22Rv1 (cell line): Measurements from ENCODE around the gene B4GALNT3.
"Not testable (repeated sequence)": the region's sequence is repeated elsewhere in the genome, so short reads cannot be mapped to it uniquely, and the experiment has no call there.

Experiments used
- CTCF ChIP-seq: fragments of 450-650 bp; IDR thresholded peaks from 2 replicates; pipeline ENCODE4 v1.5.1; 2017; ENCODE audit warnings: mild to moderate bottlenecking
- ZFX ChIP-seq: fragments of 450-650 bp; IDR thresholded peaks from 2 replicates; pipeline ENCODE4 v1.6.1; 2017; ENCODE audit warnings: antibody characterized with exemption, borderline replicate concordance

- not testable (repeated sequence) for TF ChIP-seq CTCF, ZFX
These were observed 118.4 kb downstream of the B4GALNT3 start for GRCh38 chr12:577994-578747.
